GM12878 (cell line): ENCODE results near the gene IQGAP2.

Experiments used
- BRCA1 ChIP-seq: IDR thresholded peaks from 2 replicates; pipeline ENCODE4 v1.6.1; 2011; ENCODE audit warnings: low read depth, low read length, improper control_type of control experiment
- CTCF ChIP-seq, 3 experiments: IDR thresholded peaks in 2 of 3; conservative IDR thresholded peaks in 1 of 3; 2 replicates each; pipeline ENCODE4 v1.5.1; 2011; ENCODE audit warnings: low read depth in 3 of 3, low read length in 3 of 3, mild to moderate bottlenecking in 3 of 3, control low read depth in 2 of 3, moderate library complexity in 2 of 3, inconsistent platforms in 1 of 3, mixed read lengths in 1 of 3; ENCODE audit not compliant: control insufficient read depth in 2 of 3, insufficient read depth in 1 of 3; ENCODE audit errors: extremely low read depth in 1 of 3
- NBN ChIP-seq: fragments of 450-650 bp; IDR thresholded peaks from 2 replicates; pipeline ENCODE4 v1.6.1; 2016
- RAD21 ChIP-seq: IDR thresholded peaks from 2 replicates; pipeline ENCODE4 v1.6.1; 2011; ENCODE audit warnings: mild to moderate bottlenecking, low read depth, low read length, moderate library complexity; ENCODE audit not compliant: insufficient read depth

- no peak for TF ChIP-seq CTCF (IDR thresholded peaks at IDR 0.05 in 2 of 3, conservative IDR thresholded peaks at IDR 0.05 in 1 of 3; ENCODE audit: control insufficient read depth in 2 of 3, extremely low read depth in 1 of 3, insufficient read depth in 1 of 3, low read depth in 3 of 3, low read length in 3 of 3)
- no peak for TF ChIP-seq RAD21
- TF ChIP-seq NBN, result no peak
- no peak for TF ChIP-seq BRCA1
These were observed 235.4 kb downstream of the IQGAP2 start for GRCh38 chr5:76638479-76638878.
